ENCODE results near the gene OPRL1.

GRCh38 chr20:64072498-64073063 lies 7.3 kb upstream of the OPRL1 start:
- no peak for TF ChIP-seq CTCF (IDR thresholded peaks at IDR 0.05; ENCODE audit: low read length)
- no peak for TF ChIP-seq EZH2 (IDR thresholded peaks at IDR 0.05; ENCODE audit: borderline replicate concordance, low read length)
